Bronchial epithelial cell (primary cell): ENCODE measurements around the gene PPM1D. TPM values are rescaled to one million over a fixed set of nuclear protein-coding genes. Genes with fewer than 3 reads are reported as not detected.

ENCODE experiments used
- DNase-seq: peaks from one replicate; pipeline ENCODE4 v3.0.0-alpha.2; 2010; ENCODE audit warnings: low read depth
- FAIRE-seq: peaks from 2 replicates; lab custom pipeline; 2011; peaks lifted over from hg19 to GRCh38; lab: Jason Lieb, UNC
- H3K27me3 ChIP-seq: 2 replicates; pipeline ENCODE4 v1.5.1; 2011; ENCODE audit warnings: low read length; ENCODE audit not compliant: control insufficient read depth, insufficient read depth
- H3K36me3 ChIP-seq: 2 replicates; pipeline ENCODE4 v1.5.1; 2011; ENCODE audit warnings: low read length; ENCODE audit not compliant: control insufficient read depth, insufficient read depth
- H3K4me3 ChIP-seq: 2 replicates; pipeline ENCODE4 v1.5.1; 2011; ENCODE audit warnings: mild to moderate bottlenecking, low read depth, low read length, control low read depth
- CTCF ChIP-seq: IDR thresholded peaks from 2 replicates; pipeline ENCODE4 v1.5.1; 2011; ENCODE audit warnings: mild to moderate bottlenecking, moderate library complexity, low read length, control low read depth, inconsistent platforms; ENCODE audit not compliant: insufficient read depth, severe bottlenecking
- total RNA-seq: library from RNA; depleted of rRNA; stranded (reverse); fragments of >200 nt; gene quantifications from 2 replicates; pipeline ENCODE4 v1.2.1, GENCODE V29; 2014

The PPM1D gene
- total RNA-seq, 1 donor from 2014 or later: 3.2 TPM

GRCh38 chr17:60559995-60560859 lies 39.8 kb upstream of the PPM1D start:
- Histone ChIP-seq H3K27me3 (no peaks in the 10 kb centered on the region), H3K4me3 (no peak overlapping the region), H3K36me3 (no peaks in the 10 kb centered on the region)
- FAIRE-seq (no peak), DNase-seq (no peak)
- no peak for TF ChIP-seq CTCF

GRCh38 chr17:60560860-60561257 lies 39.1 kb upstream of the PPM1D start:
- FAIRE-seq: no peak
- no peak for DNase-seq

GRCh38 chr17:60562421-60562820 lies 37.6 kb upstream of the PPM1D start:
- no peak for FAIRE-seq
- TF ChIP-seq CTCF: no peak
- no peak for DNase-seq
- Histone ChIP-seq H3K4me3 (no peak overlapping the region), H3K36me3 (no peaks in the 10 kb centered on the region), H3K27me3 (no peaks in the 10 kb centered on the region)

More at GRCh38 chr17:60560860-60561257, 39.1 kb upstream of the PPM1D start:
- Histone ChIP-seq H3K4me3 (no peak overlapping the region), H3K27me3 (no peaks in the 10 kb centered on the region), H3K36me3 (no peaks in the 10 kb centered on the region)
- TF ChIP-seq CTCF: no peak

- no peak overlapping the region for H3K4me3 ChIP-seq
- peak; percentile 48 for DNase-seq
- no peaks in the 10 kb centered on the region for H3K36me3 ChIP-seq
- no peaks in the 10 kb centered on the region for H3K27me3 ChIP-seq
- no peak for FAIRE-seq
- TF ChIP-seq CTCF: no peak
These were observed 36.2 kb upstream of the PPM1D start for GRCh38 chr17:60563743-60564142.

- DNase-seq (no peak), FAIRE-seq (no peak)
- H3K36me3 ChIP-seq: no peaks in the 10 kb centered on the region
- H3K27me3 ChIP-seq: no peaks in the 10 kb centered on the region
- no peak for TF ChIP-seq CTCF
- no peak overlapping the region for H3K4me3 ChIP-seq
These were observed 34.8 kb upstream of the PPM1D start for GRCh38 chr17:60565233-60565632.
